GM19372 (cell line): ENCODE data around the gene OR10A6.

Experiments
- ATAC-seq: cut with Tn5 transposase; IDR thresholded peaks from one replicate; pipeline ENCODE4 v1.9.1; 2021; ENCODE audit warnings: mild to moderate bottlenecking, low read depth, moderate library complexity; ENCODE audit not compliant: unreplicated experiment

Gene OR10A6

DNA sequence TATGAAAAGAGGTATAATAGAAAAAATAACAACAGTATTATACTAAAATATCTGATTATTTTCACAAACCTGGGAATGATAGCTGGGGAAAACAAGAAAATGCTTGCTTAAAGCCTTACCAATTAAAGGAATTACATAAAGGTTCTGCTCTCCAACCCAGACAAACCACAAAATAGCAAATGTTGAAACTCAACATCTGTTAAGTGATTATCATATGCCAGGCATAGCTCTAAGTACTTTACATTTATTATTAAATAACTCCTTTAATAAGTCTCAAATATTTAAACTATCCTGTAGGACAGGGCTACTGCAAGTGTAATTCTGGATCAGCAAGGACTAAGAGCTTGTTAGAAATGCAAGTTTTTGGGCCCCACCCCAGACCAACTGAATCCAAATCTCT is 20.1 kb downstream of the OR10A6 start:
- no peak for ATAC-seq

DNA sequence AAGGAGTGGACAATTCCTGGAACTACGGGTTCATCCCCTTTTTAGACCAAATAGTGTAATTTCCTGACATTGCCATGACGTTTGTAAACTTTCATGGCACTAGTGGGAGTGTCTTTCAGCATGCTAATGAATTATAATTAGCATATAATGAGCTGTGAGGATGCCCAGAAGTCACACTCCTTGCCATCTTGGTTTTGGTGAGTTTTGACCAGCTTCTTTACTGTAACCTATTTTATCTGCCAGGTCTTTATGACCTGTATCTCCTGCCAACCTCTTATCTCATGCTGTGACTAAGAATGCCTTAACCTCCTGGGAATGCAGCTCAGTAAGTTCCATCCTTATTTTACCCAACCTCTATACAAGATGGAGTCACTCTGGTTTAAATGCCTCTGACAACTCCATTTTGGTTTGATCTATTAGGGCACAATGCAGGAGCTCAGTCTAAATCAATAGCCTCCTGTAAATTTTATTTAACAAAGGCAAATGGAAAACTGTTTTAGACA is 20.7 kb downstream of the OR10A6 start:
- no peak for ATAC-seq

DNA sequence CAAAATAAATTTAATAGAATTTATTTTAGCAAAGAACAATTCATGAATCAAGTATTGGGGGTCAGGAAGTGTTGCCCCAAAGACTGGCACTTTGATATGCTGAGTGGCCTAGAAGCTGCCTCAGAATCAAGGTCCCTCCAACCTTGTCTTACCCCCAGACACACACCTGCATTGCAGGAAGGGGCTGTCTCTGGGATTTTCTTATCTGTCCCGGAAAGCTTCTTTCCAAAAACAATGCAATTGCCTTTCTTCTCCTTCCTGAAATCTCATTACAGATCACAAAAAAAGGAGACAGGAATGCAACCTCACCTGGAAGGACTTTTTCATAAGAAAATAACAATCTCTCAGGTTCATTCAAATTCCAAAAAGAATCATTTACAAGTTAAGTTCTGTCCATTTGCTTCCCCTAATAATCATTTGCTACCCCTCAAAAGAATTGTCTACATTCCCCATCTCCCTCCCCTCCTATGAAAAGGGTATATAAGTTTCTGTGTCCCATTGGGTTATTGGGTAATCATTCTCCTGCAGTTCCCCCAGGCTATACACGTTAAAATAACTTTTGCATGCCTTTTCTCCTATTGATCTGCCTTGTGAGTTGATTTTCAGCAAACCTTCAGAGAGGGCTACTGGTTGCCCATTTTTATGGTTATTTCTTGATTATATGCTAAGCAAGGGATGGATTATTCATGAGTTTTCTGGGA is 21.3 kb downstream of the OR10A6 start:
- ATAC-seq, result no peak

DNA sequence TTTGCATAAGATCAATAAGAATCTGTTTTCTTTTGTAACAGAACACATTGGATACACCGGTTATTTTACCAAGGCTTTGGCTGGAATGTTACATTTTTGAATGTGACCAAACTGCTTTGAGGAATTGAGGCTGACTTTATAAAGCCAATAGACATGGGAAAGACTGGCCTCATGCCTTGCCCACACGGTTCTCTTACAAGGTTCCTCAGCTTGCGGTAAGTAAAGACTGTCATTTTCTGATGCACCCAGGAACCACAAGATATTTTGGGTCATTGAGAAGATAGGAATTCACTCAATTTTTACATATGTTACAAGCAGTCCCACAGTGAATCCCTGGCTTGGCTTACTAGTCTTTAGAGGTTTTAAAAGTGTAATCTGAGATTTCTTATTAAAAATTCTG is 23.9 kb downstream of the OR10A6 start:
- no peak for ATAC-seq

DNA sequence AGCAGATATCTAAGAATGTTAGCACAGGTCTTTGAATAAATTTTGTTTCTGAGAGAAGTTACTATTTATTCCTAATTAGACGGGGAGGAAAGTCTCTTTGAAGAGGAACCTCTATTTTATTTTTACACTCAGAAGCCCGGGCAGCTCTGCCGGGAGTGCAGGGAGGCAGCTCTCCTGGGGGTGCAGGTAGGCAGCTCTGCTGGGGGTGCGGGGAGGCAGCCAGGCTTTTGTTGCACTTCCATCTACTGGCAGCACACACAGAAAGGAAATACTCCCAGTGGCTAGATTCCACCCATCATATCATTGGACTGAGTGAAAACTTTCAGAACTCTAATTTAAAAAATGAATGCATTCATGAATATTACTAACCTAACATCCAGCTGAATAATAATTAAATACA is 24.6 kb downstream of the OR10A6 start:
- ATAC-seq, result no peak

DNA sequence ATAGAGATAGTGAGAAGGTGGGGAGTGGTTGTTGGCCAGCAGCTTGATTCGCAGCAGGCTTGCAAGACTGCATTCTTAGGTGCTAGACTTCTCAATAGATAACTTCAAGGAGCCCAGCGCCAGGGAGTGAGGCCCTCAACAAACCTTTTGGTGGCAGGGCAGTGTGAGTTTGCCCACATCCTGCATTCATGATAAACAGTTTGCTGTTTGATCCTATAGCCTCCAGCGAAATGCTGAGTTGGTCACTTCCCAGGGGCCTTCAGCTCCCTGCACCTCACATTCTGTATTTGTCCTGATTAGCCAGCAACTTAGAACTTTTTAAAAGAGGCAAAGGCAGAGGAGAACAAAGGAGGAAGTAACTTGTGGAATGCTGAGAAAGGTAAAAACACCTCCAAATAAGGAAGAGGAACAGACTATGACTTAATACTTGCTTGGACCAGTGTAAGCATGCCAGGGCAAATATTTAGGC is 25.1 kb downstream of the OR10A6 start:
- no peak for ATAC-seq

DNA sequence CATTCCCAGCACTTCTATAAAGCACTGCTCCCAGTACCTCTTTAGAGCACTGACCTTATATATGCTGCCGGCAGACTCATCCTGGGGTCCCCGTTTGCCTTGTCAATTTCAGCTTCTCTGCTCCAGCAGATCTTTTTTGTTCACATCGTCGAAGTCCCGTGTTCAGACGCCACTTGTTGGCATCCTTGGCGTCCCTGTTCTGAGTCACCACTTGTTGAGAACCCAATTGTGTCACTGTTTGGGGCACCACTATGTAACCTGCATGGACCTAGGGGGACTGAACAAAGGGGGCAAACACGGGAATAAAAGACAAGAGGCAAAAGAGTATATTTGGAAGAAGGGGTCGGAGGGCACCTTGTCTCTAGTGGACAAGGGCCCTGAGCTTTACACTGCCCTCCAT is 25.5 kb downstream of the OR10A6 start:
- no peak for ATAC-seq

DNA sequence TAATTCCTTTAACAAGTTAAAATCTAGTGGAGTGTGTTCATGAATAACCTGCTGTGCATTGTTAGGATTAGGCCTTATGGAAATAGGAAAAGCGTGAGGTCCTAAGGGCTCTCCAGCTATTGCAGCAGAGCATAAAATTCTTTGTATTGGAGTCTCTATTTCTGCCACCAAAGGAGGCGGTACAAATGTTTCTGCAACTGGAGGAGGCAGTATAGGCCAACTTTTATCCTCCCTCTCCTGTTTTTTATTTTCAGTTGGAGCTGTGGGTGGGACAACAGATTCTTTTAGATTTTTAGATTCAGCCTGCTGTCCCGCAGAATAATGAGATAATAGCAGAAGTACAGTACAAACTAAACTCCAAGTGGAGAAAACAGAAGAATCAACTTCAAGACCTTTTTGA is 26.2 kb downstream of the OR10A6 start:
- no peak for ATAC-seq

DNA sequence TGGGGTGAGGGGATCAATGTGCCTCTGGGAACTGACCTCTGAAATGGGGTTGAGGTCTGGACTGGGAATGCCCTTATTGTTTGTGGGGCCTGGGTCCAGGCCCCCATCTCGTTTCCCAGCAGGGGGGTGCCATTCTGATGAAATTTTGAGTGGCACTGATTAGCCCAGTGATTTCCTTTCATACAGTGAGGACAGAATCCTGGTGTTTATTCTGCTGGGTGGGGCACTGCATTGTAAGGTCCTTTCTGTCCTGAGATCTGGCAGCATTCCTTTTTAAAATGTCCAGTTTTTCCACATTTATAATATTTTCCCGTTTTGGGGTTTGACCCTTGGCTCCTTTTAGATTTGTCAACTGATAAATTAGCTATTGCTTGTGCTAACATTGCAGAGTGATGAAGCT is 27.1 kb downstream of the OR10A6 start:
- ATAC-seq, result no peak

DNA sequence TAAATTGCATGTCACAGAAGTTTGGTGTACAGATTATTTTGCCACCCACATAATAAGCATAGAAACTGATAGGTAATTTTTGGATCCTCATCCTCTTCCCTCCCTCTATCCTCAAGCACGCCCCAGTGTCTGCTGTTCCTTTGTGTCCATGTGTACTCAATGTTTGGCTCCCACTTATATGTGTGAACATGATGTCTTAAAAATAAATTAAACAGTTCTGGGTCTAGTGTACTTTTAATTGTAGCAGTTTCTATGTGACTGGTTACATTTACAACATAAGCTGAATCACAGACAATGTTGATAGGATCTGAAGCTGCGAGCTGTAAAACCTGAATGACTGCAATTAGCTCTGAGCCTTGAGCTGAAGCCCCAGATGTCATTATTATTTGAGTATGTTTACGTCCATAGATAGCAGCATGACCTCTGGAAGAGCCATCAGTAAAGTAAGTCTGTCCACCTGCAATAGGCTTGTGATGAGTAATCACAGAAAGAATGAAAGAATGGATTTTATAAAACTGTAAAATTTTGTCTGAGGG is 29.7 kb downstream of the OR10A6 start:
- no peak for ATAC-seq

DNA sequence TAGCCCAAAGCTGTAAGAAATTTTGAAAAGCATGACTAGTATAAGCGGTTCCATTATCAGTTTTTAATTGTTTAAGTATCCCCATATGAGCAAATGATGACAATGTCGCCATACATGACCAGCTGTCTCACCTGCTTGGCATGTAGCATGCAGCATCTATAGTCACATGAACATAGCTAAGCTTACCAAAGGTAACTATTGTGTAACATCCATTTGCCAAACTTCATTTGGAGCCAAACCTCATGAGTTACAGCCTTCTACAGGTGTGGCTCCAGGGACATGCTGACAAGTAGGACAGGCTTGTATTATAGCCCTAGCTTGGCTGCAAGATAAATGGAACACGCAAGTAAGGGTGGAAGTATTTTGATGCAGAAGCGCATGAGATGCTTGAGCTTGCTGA is 30.4 kb downstream of the OR10A6 start:
- ATAC-seq, result no peak

DNA sequence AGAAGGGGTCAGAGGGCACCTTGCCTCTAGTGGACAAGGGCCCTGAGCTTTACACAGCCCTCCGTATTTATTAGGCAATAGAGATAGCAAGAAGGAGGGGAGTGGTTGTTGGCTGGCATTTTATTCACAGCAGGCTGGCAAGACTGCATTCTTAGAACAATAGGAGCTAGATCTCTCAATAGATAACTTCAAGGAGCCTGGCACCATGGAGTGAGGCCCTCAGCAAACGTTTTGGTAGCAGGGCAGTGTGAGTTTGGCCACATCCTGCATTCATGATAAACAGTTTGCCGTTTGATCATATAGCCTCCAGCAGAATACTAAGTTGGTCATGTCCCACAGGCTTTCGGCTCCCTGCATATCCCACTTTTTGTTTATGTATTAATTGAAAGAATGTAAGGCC is 31.6 kb downstream of the OR10A6 start:
- no peak for ATAC-seq

DNA sequence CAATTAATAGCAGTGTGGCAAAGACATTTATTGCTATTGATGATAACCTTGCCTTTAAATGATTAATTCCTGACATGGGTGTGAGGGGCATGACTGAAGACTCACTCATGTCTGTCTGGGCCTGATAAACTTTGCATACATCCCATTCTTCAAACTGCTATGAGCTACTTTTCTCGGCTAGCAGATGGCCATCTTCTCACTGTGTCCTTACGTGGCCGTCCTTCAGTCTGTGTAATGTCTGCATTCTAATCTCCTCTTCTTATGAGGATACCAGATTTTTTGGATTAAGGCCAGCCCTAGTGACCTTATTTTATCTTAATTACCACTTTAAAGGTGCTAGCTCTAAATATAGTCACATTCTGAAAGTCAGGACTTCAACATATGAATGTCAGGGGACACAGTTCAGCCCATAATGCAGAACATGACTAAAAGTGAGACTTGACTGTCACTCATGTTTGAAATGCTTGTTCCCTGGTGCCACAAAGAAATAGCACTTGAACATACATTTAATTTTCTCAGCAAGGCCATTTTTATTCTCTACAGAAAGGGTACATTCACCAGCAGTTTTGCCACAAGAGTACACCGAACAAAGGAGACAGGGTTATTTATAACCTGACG is 32.3 kb downstream of the OR10A6 start:
- no peak for ATAC-seq

DNA sequence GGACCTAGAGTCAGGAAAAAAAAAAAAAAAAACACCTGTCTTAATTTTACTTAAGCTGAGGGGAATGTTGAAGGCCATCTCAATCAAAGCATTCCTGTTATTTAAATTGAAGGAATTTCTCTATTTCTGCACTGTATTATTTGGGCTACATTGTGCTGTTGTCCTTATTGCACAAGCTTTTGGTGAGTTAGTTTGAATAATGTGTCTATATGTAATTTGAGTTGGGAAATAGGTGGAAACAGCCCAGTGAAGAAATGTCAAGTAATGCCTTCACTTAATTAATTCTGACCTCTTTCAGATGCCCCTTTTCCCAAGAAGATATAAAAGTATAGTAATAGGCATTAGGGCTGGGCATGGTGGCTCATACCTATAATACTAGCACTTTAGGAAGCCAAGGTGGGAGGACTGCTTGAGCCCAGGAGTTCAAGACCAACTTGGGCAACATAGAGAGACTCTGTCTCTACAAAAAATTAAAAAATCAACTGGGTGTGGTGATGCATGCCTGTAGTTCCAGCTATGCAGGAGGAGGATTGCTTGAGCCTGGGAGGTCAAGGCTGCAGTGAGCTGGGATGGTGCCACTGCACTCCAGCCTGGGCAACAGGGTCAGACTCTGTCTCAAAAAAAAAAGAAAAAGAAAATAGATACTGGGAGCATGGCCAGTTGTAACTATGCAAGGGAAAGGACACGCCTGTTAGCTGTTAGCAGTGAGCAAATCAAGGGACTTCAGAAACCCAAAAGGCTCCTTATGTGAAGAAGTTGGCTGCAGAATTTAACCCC is 34.9 kb downstream of the OR10A6 start:
- no peak for ATAC-seq

DNA sequence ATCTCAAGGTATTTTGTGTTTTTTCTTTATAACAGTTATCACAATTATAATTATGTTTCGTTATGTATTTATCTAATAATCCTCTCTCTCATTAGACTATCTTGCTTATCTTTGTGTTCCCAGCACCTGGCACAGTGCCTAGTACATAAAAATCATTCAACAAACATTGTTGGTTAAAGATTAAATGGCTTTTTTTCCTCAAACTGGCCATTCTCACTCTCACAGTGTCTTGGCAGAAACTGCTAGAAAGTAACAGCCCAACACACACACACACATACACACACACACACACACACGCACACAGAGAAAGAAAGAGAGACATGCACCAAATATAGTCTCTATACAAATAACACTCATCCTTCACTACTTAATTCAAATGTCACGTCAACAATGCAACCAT is 36.8 kb downstream of the OR10A6 start:
- ATAC-seq, result no peak

DNA sequence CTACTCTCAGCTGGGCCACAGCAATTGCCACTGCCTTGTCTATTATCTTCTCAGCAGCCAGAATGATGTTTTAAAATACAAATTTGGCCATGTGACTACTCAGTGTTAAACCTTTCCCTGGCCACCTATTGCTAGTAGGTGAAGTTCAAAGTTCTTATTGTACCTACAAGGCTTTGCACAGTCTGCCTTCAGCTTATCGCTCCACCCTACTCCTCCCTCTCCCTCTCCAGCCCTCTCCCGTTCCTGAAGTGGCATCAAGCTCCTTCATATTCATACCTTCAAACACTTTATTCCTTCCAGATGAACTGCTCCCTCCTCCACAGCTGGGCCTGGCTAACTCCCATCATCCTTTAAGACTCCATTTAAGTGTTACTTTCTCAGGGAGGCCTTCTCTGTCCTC is 37.3 kb downstream of the OR10A6 start:
- no peak for ATAC-seq

DNA sequence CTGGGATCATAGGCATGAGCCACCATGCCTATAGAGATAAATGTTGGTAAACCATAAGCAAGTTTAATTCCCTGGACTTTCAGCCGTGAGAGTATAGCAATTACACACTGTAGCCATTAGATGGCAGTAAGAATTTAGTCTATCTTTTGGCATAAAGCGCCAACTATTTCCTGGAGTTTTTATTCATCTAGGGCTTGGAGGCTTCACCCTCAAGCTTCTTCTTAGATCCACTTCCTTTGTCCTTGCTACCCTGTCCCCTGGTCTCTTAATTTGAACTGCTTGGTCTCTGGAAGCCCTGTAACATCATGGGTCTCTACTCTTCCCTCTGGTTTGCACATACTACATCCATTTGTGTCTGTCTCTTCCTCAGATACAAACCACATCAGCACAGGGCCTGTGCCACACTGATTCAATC is 38.2 kb downstream of the OR10A6 start:
- peak; percentile 84 for ATAC-seq

DNA sequence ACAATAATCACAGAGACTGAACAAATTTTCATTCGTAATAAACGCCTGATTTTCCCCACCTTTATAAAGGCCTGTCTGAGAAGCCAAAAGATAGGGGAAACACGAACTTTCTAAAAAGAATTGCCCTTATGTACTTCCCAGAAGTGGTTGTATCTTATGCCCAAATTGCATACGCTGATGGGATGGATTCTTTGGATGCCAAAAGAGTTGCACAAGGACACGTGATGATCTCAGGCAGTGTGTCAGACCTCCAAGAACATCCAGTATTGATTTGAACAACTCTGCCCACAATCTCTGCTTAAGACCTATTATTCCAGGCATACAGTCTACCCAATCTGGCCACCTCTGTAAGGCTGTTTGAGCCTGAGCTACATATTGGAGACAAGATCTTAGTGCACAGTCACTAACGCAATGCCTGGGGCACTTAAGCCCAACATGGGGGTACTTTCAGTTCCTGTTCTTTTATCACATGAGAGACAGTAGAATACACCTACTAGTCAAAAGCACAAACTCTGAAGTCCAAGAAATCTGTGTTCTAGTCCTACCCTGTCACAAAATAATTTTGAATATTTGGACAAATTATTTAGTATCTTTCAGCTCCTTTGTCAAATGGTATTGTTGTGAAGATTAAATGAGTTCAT is 38.9 kb downstream of the OR10A6 start:
- no peak for ATAC-seq

DNA sequence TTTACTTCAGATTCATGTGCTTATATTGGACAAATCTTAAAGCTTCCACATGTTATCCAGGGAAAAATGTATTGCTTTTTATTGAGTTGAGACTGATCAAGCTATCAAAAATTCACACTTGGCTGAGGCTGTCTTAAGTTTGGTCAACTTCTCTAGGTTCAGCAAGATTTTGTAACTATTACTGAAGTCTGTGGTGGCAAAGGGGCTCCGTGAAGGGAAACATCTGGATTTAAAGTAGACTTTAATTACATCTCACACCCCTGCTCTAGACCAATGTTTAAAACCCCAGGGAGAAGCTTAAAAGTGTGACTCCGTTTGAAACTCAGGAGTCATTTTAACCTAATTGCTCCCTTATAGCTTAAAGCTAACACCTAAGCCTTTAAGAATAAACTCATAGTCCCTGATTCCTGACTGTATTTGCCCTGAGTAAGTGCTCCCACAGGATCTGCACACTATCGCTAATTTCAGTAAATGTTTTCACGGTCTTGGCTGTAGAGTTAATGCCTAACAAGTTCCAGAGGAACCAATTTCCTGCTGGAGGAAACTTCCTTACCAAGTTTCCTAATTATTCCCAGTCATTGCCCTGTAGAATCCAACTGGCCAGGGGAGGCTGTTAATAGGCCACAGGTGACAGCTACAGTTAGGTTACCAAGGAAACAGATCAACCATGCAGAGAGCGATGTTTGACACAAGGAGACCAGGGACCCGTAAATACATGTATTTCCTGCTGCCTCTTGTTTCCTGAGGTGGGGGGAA is 40.5 kb downstream of the OR10A6 start:
- ATAC-seq, result no peak

DNA sequence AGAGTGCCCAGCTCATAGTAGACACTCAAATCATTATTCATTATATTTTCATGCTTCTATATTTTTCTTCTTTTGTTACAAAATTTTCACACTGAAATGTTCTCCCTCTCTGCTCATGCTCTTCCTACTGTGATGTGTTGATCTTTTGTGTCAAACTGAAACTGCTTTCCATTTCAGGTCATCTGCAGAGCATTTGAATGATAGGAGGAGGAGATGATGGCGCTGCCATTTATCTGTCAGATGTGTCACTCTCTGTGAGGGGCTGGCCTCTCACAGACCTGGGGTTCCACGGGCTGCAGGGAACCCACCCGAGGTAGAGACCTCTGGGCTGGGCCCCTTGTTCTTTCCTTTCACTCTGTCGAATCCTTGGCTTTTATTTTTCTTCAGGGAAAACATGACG is 41.1 kb downstream of the OR10A6 start:
- no peak for ATAC-seq
